SHP77 (cell line): ENCODE results near the gene ERICH2.

Source experiments
- DNase-seq, 2 experiments: peaks; one replicate each; lab custom pipeline; 2025; lab: John Stamatoyannopoulos, UW

Gene ERICH2

DNA sequence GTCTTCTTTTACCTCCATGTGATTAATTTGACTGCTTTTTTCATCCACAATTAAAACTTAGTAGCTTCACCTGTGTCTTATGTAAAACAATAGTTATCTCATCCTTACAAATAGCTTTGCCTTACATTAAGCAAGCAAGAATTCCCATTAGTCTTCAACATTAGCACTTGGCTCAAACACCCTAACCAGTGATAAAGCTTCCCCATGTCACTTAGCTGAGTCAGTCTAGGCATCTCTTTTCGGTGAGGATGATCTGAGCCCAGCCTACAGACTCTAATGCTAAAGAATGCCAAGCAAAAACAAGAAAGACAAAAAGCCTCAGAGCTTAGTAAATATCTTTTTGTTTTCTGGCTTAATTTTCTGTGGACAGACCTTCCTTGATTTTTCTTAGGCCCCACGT, 72.6 kb downstream of the ERICH2 start:
- DNase-seq: no peak

DNA sequence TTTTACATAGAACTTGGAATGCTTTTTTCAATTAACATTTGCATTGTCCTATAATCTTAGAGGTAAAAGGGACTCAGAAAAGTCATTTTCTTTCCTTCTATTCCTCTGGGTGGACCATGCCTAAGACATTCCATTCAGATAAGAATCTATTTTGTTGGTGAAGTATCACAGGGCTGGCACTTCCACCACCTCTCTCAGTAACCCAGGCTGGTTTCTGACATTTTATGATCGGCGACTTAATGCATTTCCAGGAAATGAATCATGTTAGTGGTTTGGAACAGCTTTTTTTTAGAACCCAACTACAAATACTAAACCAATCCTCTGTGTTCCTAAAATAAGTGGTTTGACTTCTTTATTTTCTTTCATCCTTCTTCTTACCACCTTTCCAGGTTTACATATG, 73.5 kb downstream of the ERICH2 start:
- no peak for DNase-seq

DNA sequence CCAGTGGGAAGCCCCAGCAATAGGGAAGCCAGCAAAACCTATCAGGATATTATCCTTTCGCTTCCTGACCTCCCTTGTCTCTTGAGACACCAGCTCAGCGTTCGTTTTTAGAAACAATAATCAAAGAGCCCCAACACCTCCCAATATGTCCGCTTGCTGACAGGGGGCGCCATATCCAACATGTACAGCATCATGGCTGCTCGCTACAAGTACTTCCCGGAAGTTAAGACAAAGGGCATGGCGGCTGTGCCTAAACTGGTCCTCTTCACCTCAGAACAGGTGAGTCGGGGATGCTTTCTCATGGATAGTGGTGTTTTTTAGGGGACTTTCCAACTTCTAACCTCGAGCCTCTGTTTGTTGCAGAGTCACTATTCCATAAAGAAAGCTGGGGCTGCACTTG, 75.2 kb downstream of the ERICH2 start:
- DNase-seq: no peak

DNA sequence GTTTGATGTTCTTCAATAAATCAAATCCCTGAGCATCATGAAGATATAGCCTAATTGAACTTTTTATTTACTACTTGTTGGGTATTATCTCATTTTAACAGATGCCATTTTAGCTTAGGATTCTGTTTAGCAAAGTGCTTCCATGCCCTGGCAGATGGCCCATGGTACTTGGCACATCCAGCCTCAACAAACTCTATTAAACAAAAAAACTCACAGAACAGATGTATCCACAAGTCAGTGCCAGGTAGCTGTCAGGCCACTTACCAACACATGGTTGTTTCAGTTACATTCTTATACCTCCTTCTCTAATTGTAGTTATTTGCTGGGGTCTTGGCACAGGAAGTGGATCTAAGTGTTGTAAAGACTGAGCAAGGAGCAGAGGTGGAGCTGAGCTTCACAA, 76.1 kb downstream of the ERICH2 start:
- no peak for DNase-seq

DNA sequence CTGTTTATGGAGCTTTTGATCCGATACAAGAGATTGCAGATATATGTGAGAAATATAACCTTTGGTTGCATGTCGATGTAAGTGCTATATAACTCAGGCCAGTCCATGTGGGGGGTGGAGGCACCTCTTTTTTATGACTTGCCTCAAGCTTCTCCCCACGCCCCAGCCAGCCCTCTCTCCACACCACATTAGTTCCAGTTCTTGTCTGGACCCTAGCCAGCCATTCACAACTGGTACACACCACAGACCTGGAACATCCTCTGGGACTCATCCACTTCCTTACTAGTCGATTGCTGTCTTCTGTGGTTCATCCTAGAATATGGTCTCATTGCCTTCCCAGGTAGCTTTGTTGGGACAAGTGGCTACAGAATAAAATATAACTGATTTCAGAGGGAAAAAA, 77.5 kb downstream of the ERICH2 start:
- DNase-seq: no peak
